PC-9 (cell line): Measurements from ENCODE around the gene ITM2B. TPM values are rescaled to one million over a fixed set of nuclear protein-coding genes. Genes with fewer than 3 reads are reported as not detected.
A peak's percentile ranks its signal among the peaks of the same experiment; 100 is the strongest.

ENCODE experiments used
- Bru-seq: library from RNA; stranded (reverse); fragments of 400-500 nt; gene quantifications from one replicate; lab custom pipeline; 2021; lab: Mats Ljungman, UMichigan
- BruChase-seq, 2 experiments: library from RNA; stranded (reverse); fragments of 400-500 nt; gene quantifications; one replicate each; lab custom pipeline; 2021; lab: Mats Ljungman, UMichigan
- BruUV-seq: library from RNA; stranded (reverse); fragments of 400-500 nt; replicated peaks from 2 replicates; lab custom pipeline; 2021; lab: Mats Ljungman, UMichigan
- CTCF ChIA-PET: fragments of 300-600 bp; sonication (Branson Sonifier 250); formaldehyde crosslinking; loops from one replicate; lab custom pipeline; 2022; ENCODE audit warnings: antibody characterized with exemption; lab: Charles Lee
- POLR2A ChIA-PET: fragments of 300-600 bp; sonication (Branson Sonifier 250); formaldehyde crosslinking; loops from one replicate; lab custom pipeline; 2022; ENCODE audit warnings: antibody characterized with exemption; ENCODE audit not compliant: unreplicated experiment; lab: Charles Lee
- DNase-seq, 2 experiments: peaks; one replicate each; pipeline versions ENCODE4 v3.0.0 to v3.0.0-alpha.2; 2015 to 2022; ENCODE audit warnings: mixed read lengths in 1 of 2
- H2AFZ ChIP-seq: fragments of 200-600 bp; sonication (generic); 2 replicates; pipeline ENCODE4 v1.8.1; 2017; ENCODE audit warnings: antibody characterized with exemption
- H3F3A ChIP-seq: fragments of 200-600 bp; sonication (generic); 2 replicates; pipeline ENCODE4 v1.8.1; 2017; ENCODE audit warnings: antibody characterized with exemption, mild to moderate bottlenecking, low read depth; ENCODE audit not compliant: insufficient read depth
- H3K27ac ChIP-seq: fragments of 200-600 bp; sonication (generic); 2 replicates; pipeline ENCODE4 v1.6.1; 2016; ENCODE audit warnings: mixed run types
- H3K27me3 ChIP-seq: fragments of 200-600 bp; sonication (generic); 2 replicates; pipeline ENCODE4 v1.6.1; 2016; ENCODE audit warnings: low read depth, mixed run types; ENCODE audit not compliant: insufficient read depth
- H3K36me3 ChIP-seq: fragments of 200-600 bp; sonication (generic); 2 replicates; pipeline ENCODE4 v1.6.1; 2016; ENCODE audit warnings: low read depth, mixed run types
- H3K4me1 ChIP-seq: fragments of 200-600 bp; sonication (generic); replicated peaks from 2 replicates; pipeline ENCODE4 v1.6.1; 2016; ENCODE audit warnings: mixed run types; ENCODE audit not compliant: insufficient read depth
- H3K4me2 ChIP-seq: fragments of 200-600 bp; sonication (generic); 2 replicates; pipeline ENCODE4 v1.6.1; 2017; ENCODE audit warnings: mixed run types
- H3K4me3 ChIP-seq: fragments of 200-600 bp; sonication (generic); 2 replicates; pipeline ENCODE4 v1.6.1; 2016; ENCODE audit warnings: mixed run types
- H3K79me2 ChIP-seq: fragments of 200-600 bp; sonication (generic); 2 replicates; pipeline ENCODE4 v1.6.1; 2017; ENCODE audit warnings: low read depth, mixed run types
- H3K9me2 ChIP-seq: fragments of 200-600 bp; sonication (generic); 2 replicates; pipeline ENCODE4 v1.8.1; 2017; ENCODE audit warnings: mild to moderate bottlenecking; ENCODE audit not compliant: insufficient read depth
- H3K9me3 ChIP-seq: fragments of 200-600 bp; sonication (generic); 2 replicates; pipeline ENCODE4 v1.8.1; 2016; ENCODE audit warnings: low read depth; ENCODE audit not compliant: insufficient read depth
- H4K20me1 ChIP-seq: fragments of 200-600 bp; sonication (generic); 2 replicates; pipeline ENCODE4 v1.8.1; 2017; ENCODE audit not compliant: insufficient read depth
- CTCF ChIP-seq: fragments of 200-600 bp; sonication (generic); conservative IDR thresholded peaks from 2 replicates; pipeline ENCODE4 v1.6.1; 2017; ENCODE audit warnings: mixed run types, antibody characterized with exemption, mild to moderate bottlenecking, moderate library complexity
- EZH2 ChIP-seq: fragments of 200-600 bp; sonication (generic); IDR thresholded peaks from 2 replicates; pipeline ENCODE4 v1.8.0; 2017; ENCODE audit warnings: antibody characterized with exemption, low read depth
- intact Hi-C: fragments of 100-400 bp; cut with micrococcal nuclease; formaldehyde crosslinking; loops from one replicate; pipeline ENCODE4 v1.10.0; 2022; ENCODE audit not compliant: unreplicated experiment
- long read RNA-seq: library from polyadenylated mRNA; stranded (forward); transcript quantifications from one replicate; pipeline ENCODE4 v2.0.0, GENCODE V29; 2022
- total RNA-seq: library from RNA; stranded (reverse); gene quantifications from 2 replicates; pipeline ENCODE4 v1.2.3, GENCODE V29; 2021

ITM2B gene
- total RNA-seq (136 and 155 TPM in 2 replicates), Bru-seq, nascent RNA (percentile 87 among the genes with signal in this experiment), BruChase-seq, experiment 1, labeled RNA remaining after a 2-hour chase (percentile 76 among the genes with signal in this experiment), BruChase-seq, experiment 2, labeled RNA remaining after a 6-hour chase (percentile 78 among the genes with signal in this experiment)
- long read RNA-seq, full-length matches to known transcripts, result 361 of 365 reads
- long read RNA-seq, partial matches to known transcripts, result 2 of 365 reads
- long read RNA-seq, other reads (novel, unspliced or antisense), result 2 of 365 reads

GRCh38 chr13:48233046-48233888, at the start of gene ITM2B:
Gene ITM2B, plus strand, starts transcription at chr13:48233206. Its CDS starts 155 bp downstream, at chr13:48233361.
- Histone ChIP-seq H3K4me1 (peaks cover 28% of the 10 kb centered on the region), H3K4me2 (peak within 1 kb of the TSS; percentile 93), H3K4me3 (peak within 1 kb of the TSS; percentile 67), H2AFZ (peak within 1 kb of the TSS; percentile 87), H3K27ac (peak within 1 kb of the TSS; percentile 43; the same call in 1 of the 2 replicates), H3K9me2 (no peaks in the 10 kb centered on the region), H3K27me3 (no peaks in the 10 kb centered on the region), H3K36me3 (no peaks in the 10 kb centered on the region), H3K9me3 (no peaks in the 10 kb centered on the region), H3K79me2 (peaks cover 37% of the 10 kb centered on the region), H3F3A (no peaks in the 10 kb centered on the region; the same call in 1 of the 2 replicates), H4K20me1 (no peaks in the 10 kb centered on the region)
- intact Hi-C loops, result loop anchor here (10.0 kb wide), 2 partner anchors 78 to 132 kb away; no protein-coding TSS in a partner anchor
- TF ChIP-seq CTCF, result no peak; the same call in 1 of the 2 replicates
- no peak for TF ChIP-seq EZH2
- ChIA-PET CTCF (no interaction called here), POLR2A (interaction anchor here (0.5 to 0.9 kb wide), 4 partner anchors 72 to 232 kb away, joined by 3 to 5 read pairs (median 3); no protein-coding TSS in a partner anchor)
- peak; percentile 51 to 71 for DNase-seq
- no TSS peak for BruUV-seq

GRCh38 chr13:48184260-48184659, 48.7 kb upstream of the ITM2B start:
- TF ChIP-seq CTCF, result no peak
- TF ChIP-seq EZH2, result no peak
- POLR2A ChIA-PET, result no interaction called here
- DNase-seq, result no peak
- Histone ChIP-seq H4K20me1 (no peaks in the 10 kb centered on the region), H3K4me1 (no peaks in the 10 kb centered on the region), H3K9me3 (no peaks in the 10 kb centered on the region), H3K79me2 (no peaks in the 10 kb centered on the region), H3K27ac (no peak overlapping the region), H3K27me3 (no peaks in the 10 kb centered on the region), H3K9me2 (no peaks in the 10 kb centered on the region), H3K4me3 (no peak overlapping the region), H2AFZ (no peak overlapping the region), H3K36me3 (no peaks in the 10 kb centered on the region), H3F3A (no peaks in the 10 kb centered on the region), H3K4me2 (no peak overlapping the region)
- CTCF ChIA-PET, result interaction anchor here (0.6 kb wide), 1 partner anchor 10 kb away, joined by 5 read pairs; no protein-coding TSS in a partner anchor
- no TSS peak for BruUV-seq
- intact Hi-C loops, result no loop called here

- no peak overlapping the region for H2AFZ ChIP-seq
- H3K36me3 ChIP-seq, result no peaks in the 10 kb centered on the region
- H3K79me2 ChIP-seq, result no peaks in the 10 kb centered on the region
- BruUV-seq, result no TSS peak
- no peaks in the 10 kb centered on the region for H3K9me3 ChIP-seq
- TF ChIP-seq EZH2 (no peak), CTCF (no peak)
- H3K4me3 ChIP-seq, result no peak overlapping the region
- no peak overlapping the region for H3K27ac ChIP-seq
- H3K9me2 ChIP-seq, result no peaks in the 10 kb centered on the region
- ChIA-PET POLR2A (interaction anchor here (0.5 kb wide), 1 partner anchor 90 kb away, joined by 7 read pairs; the partner anchor contains the start of gene MED4), CTCF (interaction anchor here (0.6 kb wide), 1 partner anchor 9 kb away, joined by 5 read pairs; no protein-coding TSS in a partner anchor)
- intact Hi-C loops, result no loop called here
- H3F3A ChIP-seq, result no peaks in the 10 kb centered on the region
- H4K20me1 ChIP-seq, result no peaks in the 10 kb centered on the region
- H3K4me1 ChIP-seq, result no peaks in the 10 kb centered on the region
- H3K4me2 ChIP-seq, result no peak overlapping the region
- H3K27me3 ChIP-seq, result no peaks in the 10 kb centered on the region
- DNase-seq, result no peak
Measured at GRCh38 chr13:48185018-48185417, 48.0 kb upstream of the ITM2B start.
